Central memory CD8-positive, alpha-beta T cell (primary cell): ENCODE data around the gene BACE2.
"Not testable (repeated sequence)": the region's sequence is repeated elsewhere in the genome, so short reads cannot be mapped to it uniquely, and the experiment has no call there.

Experiments used
- ATAC-seq: fragments of 150-1000 bp; cut with Tn5 transposase; replicated peaks from 2 replicates; pipeline ENCODE4 v1.10.0; 2022; ENCODE audit warnings: mild to moderate bottlenecking, moderate FRiP score, moderate number of reproducible peaks; ENCODE audit not compliant: poor library complexity, severe bottlenecking; ENCODE audit errors: extremely low read depth
- DNase-seq, 2 donors: peaks; one replicate each; pipeline ENCODE4 v3.0.0; 2021; ENCODE audit warnings: low spot score in 2 of 2
- H3K27ac Mint-ChIP-seq: one replicate; pipeline ENCODE4 v1.8.0; 2022; ENCODE audit warnings: low read depth, mild to moderate bottlenecking, moderate library complexity, mixed read lengths
- H3K27me3 Mint-ChIP-seq: one replicate; pipeline ENCODE4 v1.8.0; 2022; ENCODE audit warnings: mixed read lengths
- H3K36me3 Mint-ChIP-seq: one replicate; pipeline ENCODE4 v1.8.0; 2022; ENCODE audit warnings: mild to moderate bottlenecking, moderate library complexity, mixed read lengths; ENCODE audit not compliant: insufficient read depth
- H3K4me1 Mint-ChIP-seq: one replicate; pipeline ENCODE4 v1.8.0; 2022; ENCODE audit warnings: mixed read lengths
- H3K4me3 Mint-ChIP-seq: one replicate; pipeline ENCODE4 v1.8.0; 2022; ENCODE audit warnings: mild to moderate bottlenecking, moderate library complexity, mixed read lengths
- H3K9me3 Mint-ChIP-seq: one replicate; pipeline ENCODE4 v1.8.0; 2022; ENCODE audit warnings: mixed read lengths

The BACE2 gene

DNA sequence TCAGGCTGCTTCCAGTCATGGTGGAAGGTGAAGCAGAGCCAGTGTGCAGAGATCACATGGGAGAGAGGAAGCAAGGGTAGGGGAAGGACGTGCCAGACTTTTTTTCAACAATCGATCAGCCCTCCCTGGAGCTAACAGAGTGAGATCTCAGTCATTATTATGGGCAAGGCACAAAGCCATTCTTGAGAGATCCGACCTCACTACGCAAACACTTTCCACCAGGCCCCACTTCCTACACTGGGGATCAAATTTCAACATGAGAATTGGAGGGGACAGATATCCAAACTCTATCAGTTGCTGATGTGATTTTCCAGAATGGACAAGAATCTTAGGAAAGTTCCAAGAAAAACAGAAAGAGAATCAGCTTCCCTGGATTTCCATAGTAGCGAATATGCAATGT lies 60.5 kb downstream of the BACE2 start:
- Mint-ChIP-seq H3K9me3 (no peaks in the 10 kb centered on the region), H3K27ac (no peak overlapping the region), H3K36me3 (no peaks in the 10 kb centered on the region), H3K27me3 (peaks cover 36% of the 10 kb centered on the region), H3K4me3 (no peak overlapping the region), H3K4me1 (no peaks in the 10 kb centered on the region)
- ATAC-seq: no peak
- DNase-seq: no peak

DNA sequence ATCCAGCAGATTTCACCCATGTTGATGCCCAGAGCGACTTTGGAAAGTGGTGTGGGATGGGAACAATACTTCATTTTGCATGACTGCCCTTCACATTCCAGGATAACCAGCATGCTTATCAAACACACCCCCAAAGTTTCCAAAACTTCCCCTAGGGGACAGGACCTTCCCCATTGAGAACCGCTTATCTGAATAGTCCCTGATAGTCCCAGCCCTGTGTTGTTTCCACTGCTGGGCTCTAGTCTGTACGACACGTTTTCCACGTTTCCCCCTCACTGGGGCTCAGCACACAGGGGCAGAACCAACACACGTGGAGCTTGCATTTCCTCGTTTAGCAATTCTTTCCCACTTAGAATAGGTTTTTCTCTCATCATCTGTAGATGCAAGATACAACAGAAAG lies 61.0 kb downstream of the BACE2 start:
- peaks cover 34% of the 10 kb centered on the region for H3K27me3 Mint-ChIP-seq
- no peak for DNase-seq
- H3K4me1 Mint-ChIP-seq: no peaks in the 10 kb centered on the region
- ATAC-seq: no peak
- no peak overlapping the region for H3K27ac Mint-ChIP-seq
- no peaks in the 10 kb centered on the region for H3K9me3 Mint-ChIP-seq
- no peak overlapping the region for H3K4me3 Mint-ChIP-seq
- no peaks in the 10 kb centered on the region for H3K36me3 Mint-ChIP-seq

GRCh38 chr21:41229509-41230248 lies 61.7 kb downstream of the BACE2 start:
- H3K27ac Mint-ChIP-seq: no peak overlapping the region
- peaks cover 41% of the 10 kb centered on the region for H3K27me3 Mint-ChIP-seq
- no peaks in the 10 kb centered on the region for H3K36me3 Mint-ChIP-seq
- no peaks in the 10 kb centered on the region for H3K9me3 Mint-ChIP-seq
- DNase-seq: no peak
- ATAC-seq: no peak
- H3K4me1 Mint-ChIP-seq: no peaks in the 10 kb centered on the region
- H3K4me3 Mint-ChIP-seq: no peak overlapping the region

DNA sequence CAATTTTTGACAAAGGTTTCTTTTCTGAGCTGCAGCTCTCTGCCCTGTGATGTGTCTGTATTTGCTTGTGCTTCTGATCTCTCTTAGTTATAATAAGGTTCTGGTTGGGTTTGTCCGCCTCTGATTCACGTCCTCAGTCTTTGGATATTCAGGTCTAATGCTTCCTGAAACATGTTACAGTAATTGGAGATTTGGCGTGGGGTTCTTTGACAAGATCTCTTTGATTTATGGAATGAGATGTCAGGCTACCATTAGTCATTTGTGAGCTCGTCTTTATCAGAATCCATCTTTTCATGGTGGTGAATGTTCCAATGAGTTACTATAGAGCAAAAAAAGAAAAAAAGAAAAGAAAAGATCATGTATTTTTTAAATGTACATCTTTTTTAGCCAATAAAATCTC lies 62.5 kb downstream of the BACE2 start:
- H3K4me1 Mint-ChIP-seq: no peaks in the 10 kb centered on the region

DNA sequence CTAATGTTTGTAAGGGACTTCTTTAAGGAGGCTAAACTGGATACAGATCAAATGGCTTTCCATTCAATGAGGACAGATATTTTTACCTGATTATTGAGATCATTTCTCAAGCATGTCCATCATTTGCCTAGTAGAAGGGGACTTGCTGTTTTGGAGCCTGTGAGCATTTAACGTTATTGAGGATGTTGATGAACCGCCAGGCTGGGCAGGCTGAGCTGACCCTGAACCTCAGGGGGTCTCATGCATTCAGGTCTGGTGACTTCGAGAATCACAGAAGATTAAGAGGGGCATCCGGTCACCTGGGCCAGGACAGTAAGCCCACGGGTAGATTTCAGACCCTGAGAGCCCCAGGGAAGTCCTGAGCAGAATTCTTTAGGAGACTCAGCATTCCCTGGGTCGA lies 63.1 kb downstream of the BACE2 start:
- H3K36me3 Mint-ChIP-seq: no peaks in the 10 kb centered on the region
- H3K27ac Mint-ChIP-seq: no peak overlapping the region
- H3K9me3 Mint-ChIP-seq: no peaks in the 10 kb centered on the region
- peaks cover 54% of the 10 kb centered on the region for H3K27me3 Mint-ChIP-seq
- H3K4me1 Mint-ChIP-seq: no peaks in the 10 kb centered on the region
- DNase-seq: no peak
- ATAC-seq: no peak
- no peak overlapping the region for H3K4me3 Mint-ChIP-seq

More for the DNA sequence above, 62.5 kb downstream of the BACE2 start:
- DNase-seq (no peak), ATAC-seq (no peak)
- Mint-ChIP-seq H3K4me3 (no peak overlapping the region), H3K9me3 (no peaks in the 10 kb centered on the region), H3K27ac (no peak overlapping the region), H3K27me3 (peaks cover 49% of the 10 kb centered on the region), H3K36me3 (no peaks in the 10 kb centered on the region)

DNA sequence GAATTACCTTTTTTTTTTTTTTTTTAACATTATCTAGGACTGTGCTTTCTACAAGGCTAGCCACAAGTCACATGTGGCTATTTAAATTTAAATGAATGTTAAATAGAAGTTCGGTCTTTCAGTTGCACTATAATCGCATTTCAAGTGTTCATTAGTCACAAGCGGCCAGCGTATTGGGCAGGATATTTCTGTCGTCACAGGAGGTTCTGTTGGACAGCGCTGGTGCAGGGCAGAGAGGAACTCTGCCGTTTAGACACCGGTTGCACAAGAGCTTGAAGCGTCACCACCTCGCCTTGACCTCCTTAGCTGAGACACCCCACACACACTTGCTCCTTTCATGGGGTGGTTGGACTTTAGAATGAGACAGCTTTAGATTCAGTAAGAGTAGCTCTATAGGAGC lies 64.1 kb downstream of the BACE2 start:
- Mint-ChIP-seq H3K36me3 (no peaks in the 10 kb centered on the region), H3K27me3 (peaks cover 61% of the 10 kb centered on the region), H3K4me3 (no peak overlapping the region), H3K4me1 (no peaks in the 10 kb centered on the region), H3K9me3 (no peaks in the 10 kb centered on the region), H3K27ac (no peak overlapping the region)
- no peak for DNase-seq
- ATAC-seq: no peak

GRCh38 chr21:41233916-41234315 lies 66.0 kb downstream of the BACE2 start:
- ATAC-seq (no peak), DNase-seq (no peak)
- Mint-ChIP-seq H3K9me3 (no peaks in the 10 kb centered on the region), H3K4me3 (no peak overlapping the region), H3K27me3 (peaks cover 49% of the 10 kb centered on the region), H3K27ac (no peak overlapping the region), H3K36me3 (no peaks in the 10 kb centered on the region), H3K4me1 (no peaks in the 10 kb centered on the region)

DNA sequence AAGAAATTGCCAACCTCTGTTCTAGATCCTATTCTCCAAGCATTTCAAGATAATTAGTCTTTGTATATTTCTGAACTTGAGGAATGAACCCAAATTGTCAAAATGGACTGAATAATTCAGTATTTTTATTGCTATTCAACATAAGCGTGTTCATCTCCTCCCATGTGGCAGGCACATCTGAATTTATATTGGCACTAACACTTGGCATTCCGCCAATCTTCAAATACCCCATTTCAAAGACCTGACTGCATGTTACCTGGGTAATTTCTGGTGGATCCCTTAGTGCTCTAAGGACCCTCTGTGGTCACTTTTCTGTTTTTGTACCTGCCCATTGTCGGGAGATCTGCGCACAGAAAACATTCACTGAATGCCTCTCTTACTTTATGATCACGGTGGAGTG lies 66.6 kb downstream of the BACE2 start:
- no peak for DNase-seq
- H3K36me3 Mint-ChIP-seq: no peaks in the 10 kb centered on the region
- H3K27me3 Mint-ChIP-seq: peaks cover 49% of the 10 kb centered on the region
- H3K4me1 Mint-ChIP-seq: no peaks in the 10 kb centered on the region
- ATAC-seq: no peak
- no peak overlapping the region for H3K27ac Mint-ChIP-seq
- H3K9me3 Mint-ChIP-seq: no peaks in the 10 kb centered on the region
- H3K4me3 Mint-ChIP-seq: no peak overlapping the region

DNA sequence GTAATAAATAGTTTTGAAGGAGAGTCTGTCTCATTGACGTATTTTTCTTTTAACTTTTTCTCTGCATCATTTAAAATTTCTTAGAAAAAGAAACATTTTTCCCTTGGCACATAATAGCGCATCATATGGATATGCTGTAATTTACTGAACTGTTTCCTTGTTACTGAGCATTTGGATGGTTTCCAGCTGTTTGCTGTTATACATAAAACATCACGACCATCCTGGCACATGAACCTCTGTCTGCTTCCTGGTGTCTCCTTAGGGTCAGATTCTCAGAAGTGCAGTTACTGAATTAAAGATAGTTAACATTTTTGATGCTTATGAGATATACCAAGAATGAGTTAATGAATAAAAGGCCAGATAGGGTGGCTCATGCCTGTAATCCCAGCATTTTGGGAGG lies 67.2 kb downstream of the BACE2 start:
- DNase-seq (no peak), ATAC-seq (no peak)
- H3K27me3 Mint-ChIP-seq: peaks cover 49% of the 10 kb centered on the region
- no peaks in the 10 kb centered on the region for H3K36me3 Mint-ChIP-seq
- H3K27ac Mint-ChIP-seq: no peak overlapping the region
- H3K4me3 Mint-ChIP-seq: no peak overlapping the region
- no peaks in the 10 kb centered on the region for H3K9me3 Mint-ChIP-seq
- no peaks in the 10 kb centered on the region for H3K4me1 Mint-ChIP-seq

GRCh38 chr21:41236352-41236973 lies 68.5 kb downstream of the BACE2 start:
- Mint-ChIP-seq H3K27ac (no peak overlapping the region), H3K36me3 (no peaks in the 10 kb centered on the region), H3K4me3 (no peak overlapping the region), H3K27me3 (peaks cover 48% of the 10 kb centered on the region), H3K4me1 (no peaks in the 10 kb centered on the region), H3K9me3 (no peaks in the 10 kb centered on the region)
- DNase-seq (no peak), ATAC-seq (no peak)

- H3K9me3 Mint-ChIP-seq, H3K4me1 Mint-ChIP-seq, H3K4me3 Mint-ChIP-seq, H3K36me3 Mint-ChIP-seq, ATAC-seq, H3K27ac Mint-ChIP-seq, DNase-seq: not testable (repeated sequence)
- peaks cover 40% of the 10 kb centered on the region for H3K27me3 Mint-ChIP-seq
Measured at GRCh38 chr21:41238081-41238796, 70.3 kb downstream of the BACE2 start.

DNA sequence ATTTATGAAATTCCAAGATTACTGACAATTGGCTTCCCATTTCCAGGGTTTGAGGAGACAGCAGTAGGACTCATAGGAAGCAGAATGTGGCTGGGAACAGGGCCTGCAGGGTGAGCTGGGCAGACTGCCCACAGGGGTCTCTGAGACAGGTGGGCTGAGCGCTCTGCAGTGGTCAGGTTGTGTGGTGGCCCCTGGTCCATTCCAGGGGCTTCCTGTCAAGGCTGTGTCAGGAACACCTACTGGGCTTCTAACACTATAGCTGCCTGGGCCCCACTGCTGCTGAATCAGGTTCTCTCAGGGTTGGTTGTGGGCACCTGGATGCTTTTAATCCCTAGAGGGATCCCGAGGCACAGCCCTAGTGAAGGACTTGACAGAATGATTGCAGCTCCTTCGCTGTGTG lies 72.1 kb downstream of the BACE2 start:
- ATAC-seq (no peak), DNase-seq (no peak)
- Mint-ChIP-seq H3K4me3 (no peak overlapping the region), H3K9me3 (no peaks in the 10 kb centered on the region), H3K36me3 (no peaks in the 10 kb centered on the region), H3K27ac (no peak overlapping the region), H3K27me3 (peaks cover 35% of the 10 kb centered on the region), H3K4me1 (no peaks in the 10 kb centered on the region)

GRCh38 chr21:41241341-41241740 lies 73.4 kb downstream of the BACE2 start:
- ATAC-seq (no peak), DNase-seq (no peak)
- H3K9me3 Mint-ChIP-seq: no peaks in the 10 kb centered on the region
- H3K27me3 Mint-ChIP-seq: peaks cover 22% of the 10 kb centered on the region
- H3K4me1 Mint-ChIP-seq: no peaks in the 10 kb centered on the region
- no peaks in the 10 kb centered on the region for H3K36me3 Mint-ChIP-seq
- no peak overlapping the region for H3K4me3 Mint-ChIP-seq
- no peak overlapping the region for H3K27ac Mint-ChIP-seq
